ENCODE data around the gene ITSN1.

The ITSN1 gene

GRCh38 chr21:33844104-33844889, 202.0 kb downstream of the ITSN1 start:
- TF ChIP-seq REST (IDR thresholded peaks at IDR 0.05; ENCODE audit: insufficient read depth in 1 of 2, low read depth in 2 of 2, low read length in 2 of 2) (no peak), TAF1 (IDR thresholded peaks at IDR 0.05; ENCODE audit: borderline replicate concordance, insufficient read depth, low read length) (no peak), FOXP2 (optimal IDR thresholded peaks at IDR 0.05; ENCODE audit: borderline replicate concordance, extremely low read depth, extremely low read length, insufficient read depth) (no peak), SIN3A (IDR thresholded peaks at IDR 0.05; ENCODE audit: borderline replicate concordance, insufficient read depth, low read length) (no peak)

GRCh38 chr21:33844890-33845205, 202.5 kb downstream of the ITSN1 start:
- no peak for TF ChIP-seq POLR2AphosphoS5 (IDR thresholded peaks at IDR 0.05; ENCODE audit: low read depth, low read length)

- TF ChIP-seq FOXP2 (optimal IDR thresholded peaks at IDR 0.05; ENCODE audit: borderline replicate concordance, extremely low read depth, extremely low read length, insufficient read depth) (no peak), REST (IDR thresholded peaks at IDR 0.05; ENCODE audit: insufficient read depth in 1 of 2, low read depth in 2 of 2, low read length in 2 of 2) (no peak), POLR2AphosphoS5 (IDR thresholded peaks at IDR 0.05; ENCODE audit: low read depth, low read length) (no peak), TAF1 (IDR thresholded peaks at IDR 0.05; ENCODE audit: borderline replicate concordance, insufficient read depth, low read length) (no peak), SIN3A (IDR thresholded peaks at IDR 0.05; ENCODE audit: borderline replicate concordance, insufficient read depth, low read length) (no peak)
These were observed 203.8 kb downstream of the ITSN1 start for GRCh38 chr21:33846141-33846540.

- no peak for TF ChIP-seq TAF1 (IDR thresholded peaks at IDR 0.05; ENCODE audit: borderline replicate concordance, insufficient read depth, low read length)
These were observed 205.4 kb downstream of the ITSN1 start for GRCh38 chr21:33847588-33848248.

DNA sequence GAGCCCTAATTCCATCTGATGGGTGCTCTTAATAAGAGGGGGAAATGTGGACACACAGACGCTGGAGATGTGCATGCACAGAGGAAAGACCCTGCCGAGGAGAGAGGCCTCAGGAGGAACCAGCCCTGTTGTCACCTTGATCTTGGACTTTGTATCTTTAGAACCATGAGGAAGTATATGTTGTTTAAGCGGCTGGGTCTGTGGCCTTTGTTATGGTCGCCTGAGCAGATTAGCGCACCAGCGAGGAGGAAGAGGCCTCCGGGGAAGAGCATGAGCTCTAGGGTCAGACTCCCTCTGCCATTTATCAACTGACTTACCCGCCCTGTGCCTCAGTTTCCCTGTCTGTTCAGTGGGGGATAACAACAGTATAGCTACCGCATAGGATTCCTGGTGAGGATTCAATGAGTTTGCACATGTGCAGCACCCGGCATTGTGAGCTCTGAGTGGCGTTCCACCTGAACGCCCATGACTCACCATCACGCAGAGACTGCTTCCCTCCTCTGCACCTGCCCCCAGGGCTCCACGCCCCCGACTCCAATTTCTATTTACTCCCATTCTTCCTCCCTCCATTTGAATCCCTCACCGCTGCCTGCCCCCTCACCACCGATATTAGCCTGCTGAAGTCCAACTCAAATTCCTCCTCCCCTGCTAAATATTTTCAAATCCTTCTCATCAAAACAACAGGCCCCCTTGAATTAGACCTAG, 206.1 kb downstream of the ITSN1 start:
- TF ChIP-seq TAF1 (IDR thresholded peaks at IDR 0.05; ENCODE audit: borderline replicate concordance, insufficient read depth, low read length) (no peak), POLR2AphosphoS5 (IDR thresholded peaks at IDR 0.05; ENCODE audit: low read depth, low read length) (no peak), FOXP2 (optimal IDR thresholded peaks at IDR 0.05; ENCODE audit: borderline replicate concordance, extremely low read depth, extremely low read length, insufficient read depth) (no peak), SIN3A (IDR thresholded peaks at IDR 0.05; ENCODE audit: borderline replicate concordance, insufficient read depth, low read length) (no peak), REST (IDR thresholded peaks at IDR 0.05; ENCODE audit: insufficient read depth in 1 of 2, low read depth in 2 of 2, low read length in 2 of 2) (no peak)

- TF ChIP-seq TAF1 (IDR thresholded peaks at IDR 0.05; ENCODE audit: borderline replicate concordance, insufficient read depth, low read length) (no peak), REST (IDR thresholded peaks at IDR 0.05; ENCODE audit: insufficient read depth in 1 of 2, low read depth in 2 of 2, low read length in 2 of 2) (no peak), FOXP2 (optimal IDR thresholded peaks at IDR 0.05; ENCODE audit: borderline replicate concordance, extremely low read depth, extremely low read length, insufficient read depth) (no peak), POLR2AphosphoS5 (IDR thresholded peaks at IDR 0.05; ENCODE audit: low read depth, low read length) (no peak), SIN3A (IDR thresholded peaks at IDR 0.05; ENCODE audit: borderline replicate concordance, insufficient read depth, low read length) (no peak)
These were observed 207.5 kb downstream of the ITSN1 start for GRCh38 chr21:33849834-33850233.

All from PFSK-1 (cell line).